Measurements from ENCODE around the gene TRPM3. TPM values are rescaled to one million over a fixed set of nuclear protein-coding genes. Genes with fewer than 3 reads are reported as not detected.

TRPM3 gene
- total and polyA plus RNA-seq, 2 of the 8 experiments (the other 6 are each of a cell fraction or from before 2014, with no cell fraction given), result 2.4 to 10.9 TPM

GRCh38 chr9:71025201-71025600, 96.2 kb downstream of the TRPM3 start (continued):
- TF ChIP-seq JUN (IDR thresholded peaks at IDR 0.05; ENCODE audit: low read depth, low read length) (no peak), CREB1 (IDR thresholded peaks at IDR 0.05) (no peak)

Measured in H1 (cell line).